PC-9 (cell line): ENCODE results near the gene RSPH4A. TPM values are rescaled to one million over a fixed set of nuclear protein-coding genes. Genes with fewer than 3 reads are reported as not detected.

Experiments
- BruUV-seq: library from RNA; stranded (reverse); fragments of 400-500 nt; replicated peaks from 2 replicates; lab custom pipeline; 2021; lab: Mats Ljungman, UMichigan
- CTCF ChIA-PET: fragments of 300-600 bp; sonication (Branson Sonifier 250); formaldehyde crosslinking; loops from one replicate; lab custom pipeline; 2022; ENCODE audit warnings: antibody characterized with exemption; lab: Charles Lee
- POLR2A ChIA-PET: fragments of 300-600 bp; sonication (Branson Sonifier 250); formaldehyde crosslinking; loops from one replicate; lab custom pipeline; 2022; ENCODE audit warnings: antibody characterized with exemption; ENCODE audit not compliant: unreplicated experiment; lab: Charles Lee
- DNase-seq, 2 experiments: peaks; one replicate each; pipeline versions ENCODE4 v3.0.0 to v3.0.0-alpha.2; 2015 to 2022; ENCODE audit warnings: mixed read lengths in 1 of 2
- H2AFZ ChIP-seq: fragments of 200-600 bp; sonication (generic); 2 replicates; pipeline ENCODE4 v1.8.1; 2017; ENCODE audit warnings: antibody characterized with exemption
- H3F3A ChIP-seq: fragments of 200-600 bp; sonication (generic); 2 replicates; pipeline ENCODE4 v1.8.1; 2017; ENCODE audit warnings: antibody characterized with exemption, mild to moderate bottlenecking, low read depth; ENCODE audit not compliant: insufficient read depth
- H3K27ac ChIP-seq: fragments of 200-600 bp; sonication (generic); 2 replicates; pipeline ENCODE4 v1.6.1; 2016; ENCODE audit warnings: mixed run types
- H3K27me3 ChIP-seq: fragments of 200-600 bp; sonication (generic); 2 replicates; pipeline ENCODE4 v1.6.1; 2016; ENCODE audit warnings: low read depth, mixed run types; ENCODE audit not compliant: insufficient read depth
- H3K36me3 ChIP-seq: fragments of 200-600 bp; sonication (generic); 2 replicates; pipeline ENCODE4 v1.6.1; 2016; ENCODE audit warnings: low read depth, mixed run types
- H3K4me1 ChIP-seq: fragments of 200-600 bp; sonication (generic); replicated peaks from 2 replicates; pipeline ENCODE4 v1.6.1; 2016; ENCODE audit warnings: mixed run types; ENCODE audit not compliant: insufficient read depth
- H3K4me2 ChIP-seq: fragments of 200-600 bp; sonication (generic); 2 replicates; pipeline ENCODE4 v1.6.1; 2017; ENCODE audit warnings: mixed run types
- H3K4me3 ChIP-seq: fragments of 200-600 bp; sonication (generic); 2 replicates; pipeline ENCODE4 v1.6.1; 2016; ENCODE audit warnings: mixed run types
- H3K79me2 ChIP-seq: fragments of 200-600 bp; sonication (generic); 2 replicates; pipeline ENCODE4 v1.6.1; 2017; ENCODE audit warnings: low read depth, mixed run types
- H3K9me2 ChIP-seq: fragments of 200-600 bp; sonication (generic); 2 replicates; pipeline ENCODE4 v1.8.1; 2017; ENCODE audit warnings: mild to moderate bottlenecking; ENCODE audit not compliant: insufficient read depth
- H3K9me3 ChIP-seq: fragments of 200-600 bp; sonication (generic); 2 replicates; pipeline ENCODE4 v1.8.1; 2016; ENCODE audit warnings: low read depth; ENCODE audit not compliant: insufficient read depth
- H4K20me1 ChIP-seq: fragments of 200-600 bp; sonication (generic); 2 replicates; pipeline ENCODE4 v1.8.1; 2017; ENCODE audit not compliant: insufficient read depth
- EZH2 ChIP-seq: fragments of 200-600 bp; sonication (generic); IDR thresholded peaks from 2 replicates; pipeline ENCODE4 v1.8.0; 2017; ENCODE audit warnings: antibody characterized with exemption, low read depth
- intact Hi-C: fragments of 100-400 bp; cut with micrococcal nuclease; formaldehyde crosslinking; loops from one replicate; pipeline ENCODE4 v1.10.0; 2022; ENCODE audit not compliant: unreplicated experiment
- total RNA-seq: library from RNA; stranded (reverse); gene quantifications from 2 replicates; pipeline ENCODE4 v1.2.3, GENCODE V29; 2021
- TF ChIP-seq, protein P1 (sequence below): fragments of 200-600 bp; sonication (generic); conservative IDR thresholded peaks from 2 replicates; pipeline ENCODE4 v1.6.1; 2017; ENCODE audit warnings: mixed run types, antibody characterized with exemption, mild to moderate bottlenecking, moderate library complexity

The RSPH4A gene
- total RNA-seq, 1 experiment from 2014 or later: 0.24 TPM

DNA sequence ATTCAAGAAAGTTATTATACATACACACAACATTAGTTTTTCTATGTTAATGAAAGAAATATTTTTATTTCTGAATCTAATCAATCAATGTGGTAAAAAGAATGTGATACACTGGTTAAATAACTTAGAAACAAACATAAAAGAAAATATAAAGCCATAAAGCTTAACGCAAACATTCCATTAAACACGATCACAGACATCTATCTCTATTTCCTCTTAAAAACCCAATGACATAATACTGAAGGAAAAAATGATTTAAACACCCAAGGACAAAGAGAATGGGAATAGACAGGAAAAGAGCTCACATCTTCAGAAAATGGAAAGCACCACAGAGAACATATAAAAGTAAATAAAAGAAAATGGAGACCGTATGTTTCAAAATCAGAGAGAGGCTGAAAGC lies 32.9 kb downstream of the RSPH4A start:
- no peak overlapping the region for H3K4me2 ChIP-seq
- H3K27me3 ChIP-seq: no peaks in the 10 kb centered on the region
- peaks cover 12% of the 10 kb centered on the region for H4K20me1 ChIP-seq
- no peaks in the 10 kb centered on the region for H3K9me3 ChIP-seq
- no peaks in the 10 kb centered on the region for H3K4me1 ChIP-seq
- POLR2A ChIA-PET: no interaction called here
- H2AFZ ChIP-seq: no peak overlapping the region
- DNase-seq: no peak
- no TSS peak for BruUV-seq
- H3K36me3 ChIP-seq: peaks cover 21% of the 10 kb centered on the region
- H3K79me2 ChIP-seq: no peaks in the 10 kb centered on the region
- intact Hi-C loops: loop anchor here (5.0 to 10.0 kb wide), 2 partner anchors 432 to 534 kb away; no protein-coding TSS in a partner anchor
- CTCF ChIA-PET: no interaction called here
- H3K4me3 ChIP-seq: no peak overlapping the region
- peaks cover 10% of the 10 kb centered on the region; the same call in 1 of the 2 replicates for H3F3A ChIP-seq
- no peak overlapping the region for H3K27ac ChIP-seq
- H3K9me2 ChIP-seq: no peaks in the 10 kb centered on the region
- TF ChIP-seq EZH2: no peak
- TF ChIP-seq, protein P1, sequence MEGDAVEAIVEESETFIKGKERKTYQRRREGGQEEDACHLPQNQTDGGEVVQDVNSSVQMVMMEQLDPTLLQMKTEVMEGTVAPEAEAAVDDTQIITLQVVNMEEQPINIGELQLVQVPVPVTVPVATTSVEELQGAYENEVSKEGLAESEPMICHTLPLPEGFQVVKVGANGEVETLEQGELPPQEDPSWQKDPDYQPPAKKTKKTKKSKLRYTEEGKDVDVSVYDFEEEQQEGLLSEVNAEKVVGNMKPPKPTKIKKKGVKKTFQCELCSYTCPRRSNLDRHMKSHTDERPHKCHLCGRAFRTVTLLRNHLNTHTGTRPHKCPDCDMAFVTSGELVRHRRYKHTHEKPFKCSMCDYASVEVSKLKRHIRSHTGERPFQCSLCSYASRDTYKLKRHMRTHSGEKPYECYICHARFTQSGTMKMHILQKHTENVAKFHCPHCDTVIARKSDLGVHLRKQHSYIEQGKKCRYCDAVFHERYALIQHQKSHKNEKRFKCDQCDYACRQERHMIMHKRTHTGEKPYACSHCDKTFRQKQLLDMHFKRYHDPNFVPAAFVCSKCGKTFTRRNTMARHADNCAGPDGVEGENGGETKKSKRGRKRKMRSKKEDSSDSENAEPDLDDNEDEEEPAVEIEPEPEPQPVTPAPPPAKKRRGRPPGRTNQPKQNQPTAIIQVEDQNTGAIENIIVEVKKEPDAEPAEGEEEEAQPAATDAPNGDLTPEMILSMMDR: no peak

DNA sequence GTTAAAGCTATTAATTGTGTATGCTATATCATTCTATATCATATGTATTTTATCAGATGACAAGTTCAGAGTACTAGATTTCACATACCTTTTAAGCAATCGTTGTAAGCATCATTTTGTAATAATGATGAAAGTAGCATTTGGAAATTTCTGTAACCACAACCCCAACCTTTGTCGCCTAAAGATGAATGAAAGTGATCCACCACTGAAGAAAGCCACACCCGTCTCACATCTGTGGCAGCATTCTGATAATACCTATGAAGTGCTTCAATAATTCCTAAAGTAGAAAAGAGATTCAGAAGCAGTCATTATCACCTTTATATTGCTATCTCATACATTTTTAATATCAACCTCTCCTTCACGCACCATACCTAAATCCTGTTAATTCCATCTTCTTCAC lies 35.6 kb downstream of the RSPH4A start:
- Histone ChIP-seq H3K4me2 (no peak overlapping the region), H3K9me2 (no peaks in the 10 kb centered on the region), H3K9me3 (no peaks in the 10 kb centered on the region), H3K27ac (no peak overlapping the region), H4K20me1 (peaks cover 12% of the 10 kb centered on the region; the same call in 1 of the 2 replicates), H3K4me1 (no peaks in the 10 kb centered on the region), H3K4me3 (no peak overlapping the region), H3F3A (peaks cover 5% of the 10 kb centered on the region; the same call in 1 of the 2 replicates), H3K79me2 (no peaks in the 10 kb centered on the region), H3K27me3 (no peaks in the 10 kb centered on the region), H3K36me3 (peaks cover 30% of the 10 kb centered on the region), H2AFZ (no peak overlapping the region)
- intact Hi-C loops: no loop called here
- BruUV-seq: no TSS peak
- ChIA-PET POLR2A (no interaction called here), CTCF (no interaction called here)
- no peak for DNase-seq
- TF ChIP-seq, protein P1: no peak
- no peak for TF ChIP-seq EZH2

DNA sequence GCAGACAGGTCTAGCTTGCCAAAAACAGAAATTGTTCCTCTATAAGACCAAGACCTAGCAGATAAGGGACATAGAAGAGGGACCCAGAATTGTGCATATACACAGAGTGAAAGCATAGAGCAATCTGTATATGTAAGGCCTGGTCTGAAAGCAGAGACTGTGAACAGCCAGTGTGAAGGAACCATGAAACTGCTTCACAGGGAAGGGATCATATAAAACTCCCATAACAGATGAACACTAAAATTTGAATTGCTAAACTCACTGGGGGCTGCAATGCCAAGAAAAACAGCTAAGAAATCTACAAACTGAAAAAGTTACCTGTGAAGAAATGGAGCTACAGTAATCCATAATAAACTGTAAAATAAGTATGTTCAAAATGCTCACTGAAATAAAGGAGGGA lies 45.3 kb downstream of the RSPH4A start:
- Histone ChIP-seq H3F3A (no peaks in the 10 kb centered on the region), H3K4me3 (no peak overlapping the region), H2AFZ (no peak overlapping the region), H3K27me3 (no peaks in the 10 kb centered on the region), H3K9me2 (no peaks in the 10 kb centered on the region), H3K36me3 (peaks cover 13% of the 10 kb centered on the region; the same call in 1 of the 2 replicates), H3K79me2 (peaks cover 55% of the 10 kb centered on the region), H3K27ac (no peak overlapping the region), H3K4me2 (no peak overlapping the region), H3K4me1 (peaks cover 19% of the 10 kb centered on the region), H3K9me3 (no peaks in the 10 kb centered on the region), H4K20me1 (peaks cover 3% of the 10 kb centered on the region; the same call in 1 of the 2 replicates)
- DNase-seq: no peak
- BruUV-seq: no TSS peak
- intact Hi-C loops: no loop called here
- POLR2A ChIA-PET: no interaction called here
- CTCF ChIA-PET: no interaction called here
- TF ChIP-seq EZH2: no peak
- TF ChIP-seq, protein P1: no peak
